Measurements from ENCODE around the gene PTGES2. TPM values are rescaled to one million over a fixed set of nuclear protein-coding genes. Genes with fewer than 3 reads are reported as not detected.

The PTGES2 gene
- total and polyA plus RNA-seq, 9 of the 15 experiments (the other 6 are each of a cell fraction or from before 2014, with no cell fraction given): 2.4 to 196 (median 90.1) TPM

GRCh38 chr9:128078504-128079434, 48.8 kb downstream of the PTGES2 start (continued):
- TF ChIP-seq STAT6 (CRISPR knock-in tag; IDR thresholded peaks at IDR 0.05): no peak
- peak; percentile 44; the same call in 1 of the 2 replicates for TF ChIP-seq SP1 (CRISPR knock-in tag; IDR thresholded peaks at IDR 0.05)
- TF ChIP-seq BRF2 (IDR thresholded peaks at IDR 0.05; ENCODE audit: borderline replicate concordance, insufficient read depth, insufficient read length): no peak
- no peak for TF ChIP-seq BMI1 (IDR thresholded peaks at IDR 0.05; ENCODE audit: low read length)
- TF ChIP-seq RBM17 (IDR thresholded peaks at IDR 0.05; ENCODE audit: borderline replicate concordance, low read depth, low read length): no peak
- TF ChIP-seq EHMT2 (IDR thresholded peaks at IDR 0.05): no peak
- no peak for TF ChIP-seq HNRNPUL1 (IDR thresholded peaks at IDR 0.05; ENCODE audit: low read length)
- TF ChIP-seq ZNF175 (CRISPR knock-in tag; IDR thresholded peaks at IDR 0.05; ENCODE audit: low read depth): 0 out of 2 replicates have a peak, but pooled peaks have one; percentile 8
- no peak for TF ChIP-seq SMAD1 (IDR thresholded peaks at IDR 0.05; ENCODE audit: low read depth, low read length, partially characterized antibody)
- TF ChIP-seq ZNF165 (CRISPR knock-in tag; IDR thresholded peaks at IDR 0.05; ENCODE audit: borderline replicate concordance): no peak
- 0 out of 2 replicates have a peak, but pooled peaks have one; percentile 50 for TF ChIP-seq PYGO2 (tag; IDR thresholded peaks at IDR 0.05)
- peak; percentile 41; the same call in 1 of the 2 replicates for TF ChIP-seq ZBED1 (IDR thresholded peaks at IDR 0.05)
- TF ChIP-seq, protein P1, sequence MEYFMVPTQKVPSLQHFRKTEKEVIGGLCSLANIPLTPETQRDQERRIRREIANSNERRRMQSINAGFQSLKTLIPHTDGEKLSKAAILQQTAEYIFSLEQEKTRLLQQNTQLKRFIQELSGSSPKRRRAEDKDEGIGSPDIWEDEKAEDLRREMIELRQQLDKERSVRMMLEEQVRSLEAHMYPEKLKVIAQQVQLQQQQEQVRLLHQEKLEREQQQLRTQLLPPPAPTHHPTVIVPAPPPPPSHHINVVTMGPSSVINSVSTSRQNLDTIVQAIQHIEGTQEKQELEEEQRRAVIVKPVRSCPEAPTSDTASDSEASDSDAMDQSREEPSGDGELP (CRISPR knock-in tag; IDR thresholded peaks at IDR 0.05; ENCODE audit: borderline replicate concordance): peak; percentile 20; the same call in 1 of the 2 replicates
- no peak for TF ChIP-seq ZNF77 (CRISPR knock-in tag; IDR thresholded peaks at IDR 0.05)
- no peak for TF ChIP-seq L3MBTL2 (IDR thresholded peaks at IDR 0.05)
- no peak for TF ChIP-seq KLF1 (tag; IDR thresholded peaks at IDR 0.05)
- TF ChIP-seq FOXM1 (IDR thresholded peaks at IDR 0.05; ENCODE audit: low read depth): peak; percentile 68; the same call in 1 of the 2 replicates
- TF ChIP-seq FOXM1 (CRISPR knock-in tag; IDR thresholded peaks at IDR 0.05; ENCODE audit: low read depth): no peak; the same call in 1 of the 2 replicates
- no peak; the same call in 1 of the 2 replicates for TF ChIP-seq ZNF134 (CRISPR knock-in tag; conservative IDR thresholded peaks at IDR 0.05)
- no peak for TF ChIP-seq GTF2A2 (tag; IDR thresholded peaks at IDR 0.05)
- TF ChIP-seq ZNF274 (IDR thresholded peaks at IDR 0.05; ENCODE audit: borderline replicate concordance, low read depth, low read length): no peak
